Measurements from ENCODE around the gene MT1B. TPM values are rescaled to one million over a fixed set of nuclear protein-coding genes. Genes with fewer than 3 reads are reported as not detected.

Gene MT1B
- total RNA-seq, 1 experiment from 2014 or later, result not detected

DNA sequence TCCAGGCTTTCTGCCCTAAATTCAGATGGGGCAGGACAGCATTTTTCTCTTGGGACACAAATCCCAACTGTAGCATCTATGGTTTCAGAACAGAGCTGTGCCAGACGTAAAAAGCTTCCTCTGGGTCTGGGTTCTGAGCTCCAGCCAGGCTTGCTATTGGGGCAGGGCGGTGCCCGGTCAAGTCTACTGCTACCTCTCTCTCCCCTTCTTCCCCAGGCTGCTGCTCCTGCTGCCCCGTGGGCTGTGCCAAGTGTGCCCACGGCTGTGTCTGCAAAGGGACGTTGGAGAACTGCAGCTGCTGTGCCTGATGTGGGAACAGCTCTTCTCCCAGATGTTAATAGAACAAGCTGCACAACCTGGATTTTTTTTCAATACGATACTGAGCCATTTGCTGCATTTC, 18.2 kb upstream of the MT1B start:
- in situ Hi-C loops (cut with HindIII; ENCODE audit: low pct_unique_long_range_greater_than_20kb, low sequenced_read_pairs), result no loop called here
- no peak for DNase-seq (ENCODE audit: low read depth)

DNA sequence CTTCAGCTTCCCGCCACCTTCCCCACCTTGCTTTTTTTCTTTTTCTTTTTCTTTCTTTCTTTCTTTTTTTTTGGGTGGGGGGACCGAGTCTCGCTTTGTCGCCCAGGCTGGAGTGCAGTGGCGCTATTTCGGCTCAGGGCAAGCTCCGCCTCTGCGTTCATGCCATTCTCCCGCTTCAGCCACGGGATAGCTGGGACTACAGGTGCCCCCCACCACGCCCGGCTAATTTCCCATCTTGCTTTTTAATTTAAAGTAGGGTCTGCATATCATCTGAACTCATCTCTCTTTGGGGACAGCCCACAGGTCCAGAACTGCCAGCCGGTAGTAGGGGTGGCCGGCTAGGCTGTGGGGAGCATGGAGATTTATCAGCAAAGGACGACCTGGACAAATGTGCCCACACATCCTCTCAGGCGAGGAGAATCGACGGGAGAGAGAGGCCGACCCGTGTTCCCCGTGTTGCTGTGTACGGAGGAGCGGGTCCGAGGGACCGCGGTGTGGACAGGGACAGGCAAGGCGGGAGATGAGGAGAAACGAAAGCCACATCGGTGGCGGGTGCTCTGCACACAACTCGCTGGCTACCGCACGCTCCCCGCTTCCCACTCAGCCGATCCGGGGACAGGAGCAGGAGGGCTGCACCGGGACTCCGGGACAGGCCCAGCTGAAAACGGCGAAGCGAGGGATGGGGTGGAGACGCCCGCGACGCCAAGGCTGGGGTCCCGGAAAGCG, 16.8 kb upstream of the MT1B start:
- no peak for DNase-seq (ENCODE audit: low read depth)
- in situ Hi-C loops (cut with HindIII; ENCODE audit: low pct_unique_long_range_greater_than_20kb, low sequenced_read_pairs), result no loop called here

DNA sequence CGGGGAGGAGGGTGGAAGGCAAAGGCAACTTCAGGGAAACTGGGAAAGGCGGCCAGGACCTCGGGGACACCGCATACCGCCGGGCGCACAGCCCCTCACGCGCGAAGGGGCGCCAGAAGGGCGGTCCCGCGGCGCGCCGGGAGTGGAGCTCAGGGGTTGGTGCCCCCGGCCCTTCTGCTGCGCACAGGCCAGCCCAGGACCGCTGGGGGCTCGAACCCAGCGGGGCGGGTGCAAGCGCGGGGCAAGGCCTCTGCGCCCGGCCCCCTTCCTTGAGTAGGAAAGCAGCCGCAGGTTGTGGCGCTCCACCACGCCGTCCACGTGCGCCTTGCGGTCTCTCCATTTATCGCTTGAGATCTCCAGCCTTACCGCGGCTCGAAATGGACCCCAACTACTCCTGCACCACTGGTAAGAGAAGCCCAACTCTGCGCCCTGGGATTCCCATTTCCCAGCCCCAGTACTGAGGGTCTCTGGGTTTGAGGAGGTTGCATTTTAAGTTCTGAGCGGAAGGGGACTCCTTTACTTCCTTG, 16.2 kb upstream of the MT1B start:
- in situ Hi-C loops (cut with HindIII; ENCODE audit: low pct_unique_long_range_greater_than_20kb, low sequenced_read_pairs), result no loop called here
- DNase-seq (ENCODE audit: low read depth), result no peak

DNA sequence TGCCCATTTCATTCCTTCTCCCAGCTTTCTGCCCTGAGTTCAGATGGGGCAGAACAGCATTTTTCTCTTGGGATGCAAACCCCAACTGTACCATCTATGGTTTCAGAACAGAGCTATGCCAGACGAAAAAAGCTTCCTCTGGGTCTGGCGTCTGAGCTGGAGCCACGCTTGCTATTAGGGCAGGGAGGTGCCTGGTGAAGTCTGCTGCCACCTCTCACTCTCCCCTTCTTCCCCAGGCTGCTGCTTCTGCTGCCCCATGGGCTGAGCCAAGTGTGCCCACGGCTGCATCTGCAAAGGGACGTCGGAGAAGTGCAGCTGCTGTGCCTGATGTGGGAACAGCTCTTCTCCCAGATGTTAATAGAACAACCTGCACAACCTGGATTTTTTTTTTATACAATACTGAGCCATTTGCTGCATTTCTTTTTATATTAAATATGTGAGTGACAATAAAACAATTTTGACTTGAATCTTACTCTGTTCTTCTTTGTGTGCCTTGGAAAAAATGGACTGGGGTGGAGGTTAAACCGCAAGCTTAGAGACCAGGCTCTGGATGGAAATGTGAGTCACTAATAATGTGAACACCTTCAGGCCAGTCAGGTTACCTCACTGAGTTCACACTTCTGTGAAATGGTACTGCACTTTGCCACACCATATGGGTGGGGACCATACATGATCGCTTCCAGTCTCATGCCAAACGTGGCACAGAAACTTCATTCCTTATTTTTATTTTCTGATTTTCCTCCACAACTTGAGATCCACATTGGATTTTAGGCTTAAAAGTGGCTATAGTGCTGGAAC, 14.9 kb upstream of the MT1B start:
- no peak for DNase-seq (ENCODE audit: low read depth)
- in situ Hi-C loops (cut with HindIII; ENCODE audit: low pct_unique_long_range_greater_than_20kb, low sequenced_read_pairs), result no loop called here

DNA sequence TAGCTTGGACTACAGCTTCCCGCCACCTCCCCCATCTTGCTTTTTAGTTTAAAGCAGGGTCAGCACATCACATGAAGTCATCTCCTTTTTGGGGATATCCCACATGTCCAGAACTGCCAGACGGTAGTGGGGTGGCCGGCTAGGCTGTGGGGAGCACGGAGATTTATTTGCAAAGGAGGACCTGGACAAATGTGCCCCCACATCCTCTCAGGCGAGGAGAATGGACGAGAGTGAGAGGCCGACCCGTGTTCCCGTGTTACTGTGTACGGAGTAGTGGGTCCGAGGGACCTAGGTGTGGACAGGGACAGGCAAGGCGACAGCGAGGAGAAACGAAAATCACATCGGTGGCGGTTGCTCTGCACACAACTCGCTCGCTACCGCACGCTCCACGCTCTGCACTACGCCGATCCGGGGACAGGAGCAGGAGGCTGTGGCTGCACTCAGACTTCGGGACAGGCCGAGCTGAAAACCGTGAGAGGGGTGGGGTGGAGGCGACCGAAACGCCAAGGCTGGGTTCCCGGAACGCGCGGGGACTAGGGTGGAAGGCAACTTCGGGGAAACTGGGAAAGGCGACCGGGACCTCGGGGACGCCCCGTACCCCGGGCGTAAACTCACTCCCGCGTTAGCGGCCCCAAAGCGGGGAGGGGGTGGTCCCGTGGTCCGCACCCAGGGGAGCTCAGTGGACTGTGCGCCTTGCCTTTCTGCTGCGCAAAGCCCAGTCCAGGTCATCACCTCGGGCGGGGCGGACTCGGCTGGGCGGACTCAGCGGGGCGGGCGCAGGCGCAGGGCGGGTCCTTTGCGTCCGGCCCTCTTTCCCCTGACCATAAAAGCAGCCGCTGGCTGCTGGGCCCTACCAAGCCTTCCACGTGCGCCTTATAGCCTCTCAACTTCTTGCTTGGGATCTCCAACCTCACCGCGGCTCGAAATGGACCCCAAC, 13.6 kb upstream of the MT1B start, which contains the start of gene MT1A:
Gene MT1A, plus strand, starts transcription at position 853 of the 937 bp plus-strand sequence. Its CDS starts 73 bp downstream, at position 926.
- in situ Hi-C loops (cut with HindIII; ENCODE audit: low pct_unique_long_range_greater_than_20kb, low sequenced_read_pairs), result no loop called here
- DNase-seq (ENCODE audit: low read depth), result no peak

DNA sequence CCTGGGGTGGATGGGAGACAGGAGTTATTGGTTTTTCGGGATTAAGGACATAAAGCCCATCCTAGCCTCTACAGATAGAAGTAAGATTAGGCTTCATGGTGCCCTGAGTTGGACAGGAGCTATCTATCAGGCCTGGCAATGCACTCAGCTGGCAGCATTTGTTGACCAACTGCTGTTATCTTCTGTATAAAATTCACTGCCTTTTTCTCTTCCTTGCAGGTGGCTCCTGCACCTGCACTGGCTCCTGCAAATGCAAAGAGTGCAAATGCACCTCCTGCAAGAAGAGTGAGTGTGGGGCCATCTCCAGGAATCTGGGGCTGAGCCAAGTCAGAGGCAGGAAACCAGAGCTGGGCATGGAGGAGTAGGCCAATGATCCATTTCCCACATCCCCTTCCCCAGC, 12.6 kb upstream of the MT1B start:
- in situ Hi-C loops (cut with HindIII; ENCODE audit: low pct_unique_long_range_greater_than_20kb, low sequenced_read_pairs), result no loop called here
- DNase-seq (ENCODE audit: low read depth), result no peak

DNA sequence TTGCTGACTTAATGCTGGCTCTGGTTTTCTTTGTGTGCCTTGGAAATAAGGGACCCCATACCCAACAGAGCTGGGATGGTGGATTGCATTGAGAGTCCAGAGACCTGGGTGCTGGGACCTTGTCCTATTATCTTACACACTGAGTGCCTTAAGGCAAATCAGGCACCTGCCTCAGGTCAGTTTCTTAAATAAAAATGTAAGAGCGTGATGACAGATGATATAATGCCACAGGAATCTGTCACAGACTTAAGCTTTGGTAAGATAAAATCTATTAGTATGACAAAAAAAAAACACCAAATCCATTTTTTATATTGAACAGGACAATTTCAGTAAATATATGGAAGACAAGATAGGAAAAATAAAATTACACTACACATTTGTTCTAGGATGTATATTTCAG, 11.6 kb upstream of the MT1B start:
- in situ Hi-C loops (cut with HindIII; ENCODE audit: low pct_unique_long_range_greater_than_20kb, low sequenced_read_pairs), result no loop called here
- DNase-seq (ENCODE audit: low read depth), result no peak

DNA sequence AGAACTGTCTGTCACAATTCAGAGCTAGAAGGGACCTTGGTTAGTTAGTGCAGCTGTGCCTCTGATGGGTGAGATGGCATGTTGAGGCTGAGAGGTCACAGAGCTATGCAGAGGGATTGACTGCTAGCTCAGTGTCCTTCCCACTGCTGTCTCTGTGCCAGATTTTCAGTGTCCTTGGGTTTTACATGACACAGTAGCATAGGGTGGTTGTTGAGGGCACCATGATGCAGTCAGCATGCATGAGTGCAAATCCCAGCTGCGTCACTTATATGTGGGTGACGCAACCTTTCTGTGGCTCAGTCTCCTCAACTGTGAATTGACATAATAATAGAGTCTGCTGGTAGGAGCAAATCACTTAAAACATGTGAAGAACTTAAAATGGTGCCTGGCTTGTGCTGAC, 10.5 kb upstream of the MT1B start:
- no peak for DNase-seq (ENCODE audit: low read depth)
- in situ Hi-C loops (cut with HindIII; ENCODE audit: low pct_unique_long_range_greater_than_20kb, low sequenced_read_pairs), result no loop called here

DNA sequence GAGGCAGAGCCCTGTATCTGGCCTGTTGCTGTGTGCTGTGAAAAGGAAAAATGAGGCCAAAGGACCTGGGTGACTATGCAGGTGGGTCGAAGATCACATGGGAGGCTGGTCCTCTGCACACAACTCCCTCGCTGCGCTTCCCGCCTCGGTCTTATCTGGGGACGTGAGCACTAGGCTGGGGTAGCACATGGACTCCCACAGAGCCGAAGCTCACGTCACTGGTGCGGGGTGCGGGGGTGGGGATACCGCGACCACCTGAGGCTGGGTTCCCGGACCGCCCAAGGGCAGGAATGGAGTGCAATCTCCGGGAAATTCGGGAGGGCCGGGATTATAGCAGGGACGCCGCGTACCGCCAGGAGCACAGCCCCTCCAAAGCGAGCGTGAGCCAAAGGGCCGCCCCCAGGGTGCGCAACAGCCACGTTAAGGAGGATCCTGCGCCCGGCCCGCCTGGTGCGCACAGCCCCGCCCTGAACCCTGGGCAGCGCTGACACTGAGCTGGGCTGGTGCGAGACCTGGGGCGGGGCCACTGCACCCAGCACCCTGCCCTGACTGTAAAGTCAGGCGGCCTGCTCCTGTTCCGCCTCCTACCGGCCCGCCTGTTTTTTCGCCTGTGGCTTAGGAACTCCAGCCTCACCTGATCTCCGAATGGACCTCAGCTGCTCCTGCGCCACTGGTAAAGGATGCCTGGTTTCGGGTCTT, 8.5 kb upstream of the MT1B start:
- peak; percentile 86 for DNase-seq (ENCODE audit: low read depth)

DNA sequence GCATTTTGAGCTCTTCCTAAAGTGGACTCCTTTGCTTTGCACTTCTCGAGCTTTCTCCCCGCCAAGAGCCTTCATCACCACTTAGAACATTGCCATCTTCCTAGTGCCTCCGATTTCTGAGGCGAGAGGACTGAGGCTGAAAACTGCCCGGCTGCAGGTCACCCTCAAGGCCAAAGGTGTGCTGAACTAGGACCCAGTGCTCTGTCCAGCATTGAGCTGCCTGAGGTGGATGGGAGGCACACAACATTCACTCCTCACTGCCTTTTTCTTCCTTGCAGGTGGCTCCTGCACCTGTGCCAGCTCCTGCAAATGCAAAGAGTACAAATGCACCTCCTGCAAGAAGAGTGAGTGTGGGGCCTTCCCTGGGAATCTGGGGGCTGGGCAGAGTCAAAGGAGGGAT, 7.9 kb upstream of the MT1B start:
- no peak for DNase-seq (ENCODE audit: low read depth)
- in situ Hi-C loops (cut with HindIII; ENCODE audit: low pct_unique_long_range_greater_than_20kb, low sequenced_read_pairs), result no loop called here

More for the DNA sequence above, 8.5 kb upstream of the MT1B start:
- in situ Hi-C loops (cut with HindIII; ENCODE audit: low pct_unique_long_range_greater_than_20kb, low sequenced_read_pairs), result no loop called here

DNA sequence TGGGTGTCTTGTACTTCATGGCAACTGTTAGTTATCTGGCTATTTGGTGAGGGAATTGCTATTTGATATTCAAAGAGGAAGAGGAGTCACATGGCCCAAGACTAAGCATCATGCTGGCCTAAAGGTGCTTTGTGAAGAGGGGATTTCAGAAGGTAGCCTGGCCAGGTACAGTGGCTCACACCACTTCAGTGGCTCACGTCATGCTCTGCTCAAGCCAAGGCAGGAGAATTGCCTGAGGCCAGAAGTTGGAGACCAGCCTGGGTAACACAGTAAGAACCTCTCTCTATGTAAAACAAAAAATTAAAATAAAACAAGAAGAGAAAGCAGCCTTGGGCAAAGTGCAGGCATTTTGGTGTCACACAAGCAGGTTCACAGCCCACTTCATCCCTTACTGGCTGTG, 6.4 kb upstream of the MT1B start:
- DNase-seq (ENCODE audit: low read depth), result no peak
- in situ Hi-C loops (cut with HindIII; ENCODE audit: low pct_unique_long_range_greater_than_20kb, low sequenced_read_pairs), result no loop called here

DNA sequence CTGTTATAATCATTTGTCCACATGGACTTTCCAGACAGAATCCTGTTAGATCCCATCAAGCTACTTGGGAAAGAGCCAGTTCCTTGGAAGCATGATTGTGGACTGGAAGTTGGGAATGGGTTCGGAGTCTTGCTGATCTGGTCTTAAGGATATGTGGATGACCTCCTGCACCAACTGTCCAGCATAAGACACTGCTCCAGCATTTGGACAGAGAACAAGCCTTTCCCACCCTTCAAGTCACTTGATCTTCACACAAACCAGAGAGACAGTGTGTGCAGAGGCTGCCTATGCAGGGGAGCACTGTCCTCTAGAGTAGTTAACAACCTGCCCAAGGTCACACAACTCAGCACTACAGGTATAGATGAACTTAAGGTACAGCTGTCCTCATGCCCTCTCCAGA, 5.8 kb upstream of the MT1B start:
- no peak for DNase-seq (ENCODE audit: low read depth)
- in situ Hi-C loops (cut with HindIII; ENCODE audit: low pct_unique_long_range_greater_than_20kb, low sequenced_read_pairs), result no loop called here

DNA sequence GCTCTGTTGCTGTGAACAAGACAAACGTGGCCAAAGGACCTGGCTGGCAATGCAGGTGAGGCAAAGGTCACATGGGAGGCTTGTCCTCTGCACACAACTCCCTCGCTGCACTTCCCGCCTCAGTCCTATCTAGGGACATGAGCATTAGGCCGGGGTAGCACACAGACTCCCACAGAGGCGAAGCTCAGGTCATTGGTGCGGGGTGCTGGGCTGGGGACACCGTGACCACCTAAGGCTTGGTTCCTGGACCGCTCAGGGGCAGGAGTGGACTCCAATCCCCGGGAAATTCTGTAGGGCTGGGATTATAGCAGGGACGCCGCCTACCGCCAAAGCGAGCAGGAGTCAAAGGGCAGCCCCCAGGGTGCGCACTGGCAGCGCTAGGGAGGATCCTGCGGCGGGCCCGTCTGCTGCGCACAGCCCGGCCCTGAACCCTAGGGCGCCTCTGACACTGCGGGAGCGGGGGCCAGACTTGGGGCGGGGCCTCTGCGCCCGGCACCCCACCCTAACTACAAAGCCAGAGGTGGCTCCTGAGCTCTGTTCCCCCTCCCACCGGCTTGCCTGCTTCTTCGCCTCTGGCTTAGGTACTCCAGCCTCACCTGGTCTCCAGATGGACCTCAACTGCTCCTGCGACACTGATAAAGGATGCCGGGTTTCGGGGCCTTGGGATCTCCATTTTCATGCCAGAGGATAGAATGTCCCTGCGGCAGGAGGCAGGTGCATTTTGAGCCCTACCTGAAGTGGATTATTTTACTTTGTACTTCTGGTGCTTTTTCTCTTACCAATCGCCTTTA, 3.9 kb upstream of the MT1B start:
- in situ Hi-C loops (cut with HindIII; ENCODE audit: low pct_unique_long_range_greater_than_20kb, low sequenced_read_pairs), result no loop called here

DNA sequence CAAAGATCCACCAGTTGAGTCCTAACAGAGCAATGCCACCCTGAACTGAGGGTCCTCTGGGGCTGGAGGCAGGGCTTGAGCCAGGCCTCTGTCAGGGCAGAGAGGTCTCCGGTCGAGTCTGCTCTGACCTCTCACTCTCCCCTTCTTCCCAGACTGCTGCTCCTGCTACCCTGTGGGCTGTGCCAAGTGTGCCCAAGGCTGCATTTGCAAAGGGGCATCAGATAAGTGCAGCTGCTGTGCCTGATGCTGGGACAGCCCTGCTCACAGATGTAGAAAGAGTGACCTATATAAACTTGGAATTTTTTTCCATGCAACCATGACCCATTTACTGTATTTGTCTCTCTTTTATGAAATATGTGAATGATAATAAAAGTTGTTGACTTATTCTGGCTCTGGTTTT, 2.4 kb upstream of the MT1B start:
- in situ Hi-C loops (cut with HindIII; ENCODE audit: low pct_unique_long_range_greater_than_20kb, low sequenced_read_pairs), result no loop called here
- DNase-seq (ENCODE audit: low read depth), result no peak

More for the DNA sequence above, 3.9 kb upstream of the MT1B start:
- no peak for DNase-seq (ENCODE audit: low read depth)

DNA sequence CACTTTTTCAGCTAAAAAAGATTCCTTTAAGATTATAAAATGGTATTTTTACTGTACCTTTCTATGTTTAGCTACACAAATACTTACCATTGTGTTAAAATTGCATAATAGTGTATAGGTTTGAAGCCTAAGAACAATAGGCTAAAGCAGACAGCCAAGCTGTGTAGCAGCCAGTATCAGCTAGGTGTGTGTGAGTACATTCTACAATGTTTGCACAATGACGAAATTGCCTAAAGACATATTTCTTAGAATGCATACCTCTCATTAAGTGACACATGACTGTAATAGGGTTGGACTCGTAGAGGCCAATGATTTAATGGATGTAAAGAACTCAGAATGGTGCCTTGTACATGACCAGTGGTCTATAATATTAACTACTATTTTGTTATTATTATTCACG, 1.9 kb upstream of the MT1B start:
- DNase-seq (ENCODE audit: low read depth), result no peak
- in situ Hi-C loops (cut with HindIII; ENCODE audit: low pct_unique_long_range_greater_than_20kb, low sequenced_read_pairs), result no loop called here

DNA sequence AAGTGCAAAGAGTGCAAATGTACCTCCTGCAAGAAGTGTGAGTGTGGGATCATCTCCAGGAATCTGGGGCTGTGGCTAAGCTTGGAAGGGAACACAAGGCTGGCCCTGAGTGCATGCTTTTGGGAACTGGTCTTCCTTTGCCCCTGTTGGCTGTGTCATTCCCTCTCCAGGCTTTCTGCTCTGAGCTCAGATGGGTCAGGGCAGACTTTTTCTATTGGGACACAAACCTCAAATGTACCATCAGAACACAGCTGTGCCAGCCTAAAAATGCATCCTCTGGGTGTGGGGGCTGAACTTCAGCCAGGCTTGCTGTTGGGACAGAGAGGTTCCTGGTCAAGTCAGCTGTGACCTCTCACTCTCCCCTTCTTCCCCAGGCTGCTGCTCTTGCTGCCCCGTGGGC, 914 bp downstream of the MT1B start:
- in situ Hi-C loops (cut with HindIII; ENCODE audit: low pct_unique_long_range_greater_than_20kb, low sequenced_read_pairs), result no loop called here
- DNase-seq (ENCODE audit: low read depth), result no peak

DNA sequence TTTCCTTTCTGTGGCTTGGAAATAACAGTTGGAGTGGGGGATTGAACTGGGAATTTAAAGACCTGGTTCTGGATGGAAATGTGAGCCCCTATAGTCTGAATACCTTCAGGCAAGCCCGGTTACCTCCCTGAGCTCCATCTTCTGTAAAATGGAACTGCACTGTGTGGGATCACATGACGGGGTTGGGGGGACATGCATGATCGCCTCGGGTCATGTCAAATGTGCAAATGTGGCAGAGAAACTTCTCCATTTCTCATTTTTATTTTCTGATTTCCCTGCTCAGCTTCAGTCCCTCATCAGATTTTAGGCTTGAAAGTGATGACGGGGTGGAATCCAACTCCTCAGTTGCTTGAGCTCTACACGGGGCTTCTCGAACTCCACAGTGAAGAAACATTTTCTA, 1.5 kb downstream of the MT1B start:
- in situ Hi-C loops (cut with HindIII; ENCODE audit: low pct_unique_long_range_greater_than_20kb, low sequenced_read_pairs), result no loop called here
- DNase-seq (ENCODE audit: low read depth), result no peak

All from Caki2 (cell line).